GM18507 (cell line): ENCODE measurements around the gene KRT85.

Source experiments
- DNase-seq: peaks from one replicate; pipeline ENCODE4 v3.0.0; 2011; ENCODE audit warnings: low read depth; ENCODE audit not compliant: insufficient read length; ENCODE audit errors: extremely low spot score
- FAIRE-seq: peaks from 2 replicates; lab custom pipeline; 2011; peaks lifted over from hg19 to GRCh38; lab: Jason Lieb, UNC

Gene KRT85

GRCh38 chr12:52396656-52397055, 29.4 kb upstream of the KRT85 start:
- DNase-seq (no peak), FAIRE-seq (no peak)

- no peak for FAIRE-seq
Measured at GRCh38 chr12:52395761-52396434, 28.6 kb upstream of the KRT85 start.

GRCh38 chr12:52394836-52395405, 27.6 kb upstream of the KRT85 start:
- FAIRE-seq (no peak), DNase-seq (no peak)

More at GRCh38 chr12:52395761-52396434, 28.6 kb upstream of the KRT85 start:
- no peak for DNase-seq

- no peak for FAIRE-seq
- DNase-seq, result no peak
Measured at GRCh38 chr12:52392465-52393007, 25.3 kb upstream of the KRT85 start.

GRCh38 chr12:52391618-52392002, 24.3 kb upstream of the KRT85 start:
- FAIRE-seq (no peak), DNase-seq (no peak)

DNA sequence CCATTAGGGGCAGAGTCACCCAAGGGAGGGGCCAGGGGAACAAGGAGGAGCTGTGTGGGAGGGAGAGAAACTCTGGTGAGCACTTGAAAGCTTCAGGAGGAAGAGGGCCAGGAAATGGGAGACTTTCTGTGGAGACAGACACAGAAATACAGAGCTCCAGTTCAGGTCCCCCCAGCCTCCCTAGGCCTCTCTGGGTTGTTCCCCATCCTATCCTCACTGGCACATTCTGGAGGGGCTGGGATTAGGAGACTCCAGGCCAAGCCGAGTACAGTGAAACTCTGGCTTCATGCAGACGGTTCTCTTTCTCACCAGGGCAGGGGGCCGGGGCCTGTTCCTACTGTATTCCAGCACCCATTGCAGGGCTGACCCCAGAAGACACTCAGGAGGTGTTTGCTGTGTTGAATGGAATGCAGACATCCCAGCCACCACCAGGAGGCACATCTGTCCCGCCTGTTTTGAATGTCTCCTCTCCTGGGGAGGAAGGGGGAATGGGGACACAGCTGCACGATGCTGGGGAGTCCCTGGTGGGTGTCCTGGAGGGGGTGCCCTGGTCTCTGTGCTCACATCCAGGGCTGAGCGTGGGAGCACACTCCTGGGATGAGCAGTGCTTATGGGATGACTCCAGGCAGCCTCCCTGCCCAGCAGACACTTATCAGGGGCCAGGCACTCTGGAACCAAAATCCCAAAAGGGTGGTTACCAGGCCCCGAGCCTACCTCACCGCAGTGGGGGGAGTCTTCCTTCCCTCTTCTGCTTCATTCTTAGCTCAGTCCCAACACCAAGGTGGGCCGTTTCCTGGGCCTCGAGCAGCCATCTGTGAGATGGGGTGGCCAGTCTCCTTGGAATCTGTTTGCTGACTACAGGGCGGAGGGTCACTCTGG, 23.7 kb upstream of the KRT85 start:
- DNase-seq (no peak), FAIRE-seq (no peak)

- DNase-seq (no peak), FAIRE-seq (no peak)
Measured at GRCh38 chr12:52389313-52390207, 22.3 kb upstream of the KRT85 start.

DNA sequence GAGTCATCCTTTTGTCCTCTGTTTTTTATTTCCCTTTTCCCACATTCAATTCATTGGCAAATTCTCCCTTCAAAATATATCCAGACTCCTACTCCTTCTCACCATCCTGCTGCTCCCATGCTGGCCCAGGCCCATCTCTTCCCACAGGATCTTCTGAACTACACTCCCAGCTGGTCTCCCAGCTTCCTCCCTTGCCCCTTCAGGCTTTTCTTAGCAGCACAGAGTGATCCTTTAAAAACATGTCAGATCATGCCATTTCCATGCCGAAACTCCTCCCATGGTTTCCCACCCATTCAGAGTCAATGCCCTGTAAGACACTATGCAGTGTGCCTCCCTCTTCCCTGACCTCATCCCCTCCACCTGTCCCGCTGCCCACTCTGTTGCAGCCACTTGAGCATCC, 20.6 kb upstream of the KRT85 start:
- DNase-seq (no peak), FAIRE-seq (no peak)

- no peak for DNase-seq
- FAIRE-seq, result no peak
Measured at GRCh38 chr12:52385226-52385702, 18.0 kb upstream of the KRT85 start, which contains the start of gene KRT84. Gene KRT84 (minus strand): TSS chr12:52385652. CDS start chr12:52385585, 67 bp downstream.

GRCh38 chr12:52383331-52383730, 16.1 kb upstream of the KRT85 start:
- DNase-seq (no peak), FAIRE-seq (no peak)

GRCh38 chr12:52382854-52383253, 15.6 kb upstream of the KRT85 start:
- FAIRE-seq (no peak), DNase-seq (no peak)

- DNase-seq (no peak), FAIRE-seq (no peak)
Measured at GRCh38 chr12:52381206-52381605, 13.9 kb upstream of the KRT85 start.

DNA sequence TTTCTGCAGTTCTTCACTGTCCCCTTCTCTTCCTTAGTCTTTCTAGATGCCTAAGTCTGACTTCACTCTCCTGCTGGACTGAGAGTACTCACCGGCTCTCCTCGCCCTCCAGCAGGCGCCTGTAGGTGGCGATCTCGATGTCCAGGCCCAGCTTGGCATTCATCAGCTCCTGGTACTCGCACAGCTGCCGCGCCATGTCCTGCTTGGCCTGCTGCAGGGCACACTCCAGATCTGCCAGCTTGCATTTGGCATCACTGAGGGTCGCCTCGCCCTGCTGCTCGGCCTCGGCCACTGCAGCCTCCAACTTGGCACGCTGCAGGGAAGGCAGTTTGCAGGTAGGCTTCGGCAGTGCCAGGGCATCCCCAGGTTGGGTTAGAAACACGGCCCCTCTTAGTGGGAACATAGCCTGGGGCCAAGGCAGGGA, 13.0 kb upstream of the KRT85 start:
- FAIRE-seq (no peak), DNase-seq (no peak)

DNA sequence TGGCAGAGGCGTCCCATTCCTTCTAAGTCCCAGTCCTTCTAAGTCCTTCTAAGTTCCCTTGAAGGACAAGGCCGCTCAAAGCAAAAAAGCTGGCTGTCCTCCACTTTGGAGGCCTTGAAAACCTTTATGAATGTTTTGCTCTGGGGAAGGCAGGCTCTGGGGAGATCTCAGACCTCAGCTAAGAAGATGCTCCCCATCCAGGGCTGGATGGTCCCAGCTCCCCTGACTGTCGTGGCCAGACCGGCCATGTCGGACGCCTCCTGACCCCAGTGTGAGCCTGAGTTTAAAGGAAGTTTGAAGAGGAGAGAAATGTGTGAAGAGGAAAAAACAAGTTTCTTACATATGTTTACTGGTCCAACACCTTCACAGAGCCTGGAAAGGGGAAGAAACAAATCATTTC, 12.3 kb upstream of the KRT85 start:
- FAIRE-seq (no peak), DNase-seq (no peak)

DNA sequence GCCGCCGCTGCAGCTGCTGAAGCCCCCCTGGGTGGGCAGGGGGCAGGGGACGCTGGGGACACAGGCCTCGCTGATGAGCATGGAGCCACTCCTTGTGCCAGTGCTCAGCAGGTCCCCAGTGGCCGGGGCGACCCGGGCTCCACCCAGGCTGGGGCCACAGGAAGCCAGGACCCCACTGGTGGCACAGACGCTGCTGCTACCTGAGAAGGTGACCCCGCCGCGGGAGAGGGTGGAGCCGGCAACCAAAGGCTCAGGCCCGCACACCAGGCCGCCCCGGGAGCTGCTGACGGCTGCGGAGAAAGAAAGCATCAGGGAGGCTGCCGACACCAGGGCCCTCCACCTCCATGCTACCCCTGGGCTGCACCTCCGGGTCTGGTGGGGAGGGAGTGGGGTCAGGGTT, 10.8 kb upstream of the KRT85 start:
- FAIRE-seq (no peak), DNase-seq (no peak)

- no peak for DNase-seq
Measured at GRCh38 chr12:52377266-52377665, 10.0 kb upstream of the KRT85 start.

DNA sequence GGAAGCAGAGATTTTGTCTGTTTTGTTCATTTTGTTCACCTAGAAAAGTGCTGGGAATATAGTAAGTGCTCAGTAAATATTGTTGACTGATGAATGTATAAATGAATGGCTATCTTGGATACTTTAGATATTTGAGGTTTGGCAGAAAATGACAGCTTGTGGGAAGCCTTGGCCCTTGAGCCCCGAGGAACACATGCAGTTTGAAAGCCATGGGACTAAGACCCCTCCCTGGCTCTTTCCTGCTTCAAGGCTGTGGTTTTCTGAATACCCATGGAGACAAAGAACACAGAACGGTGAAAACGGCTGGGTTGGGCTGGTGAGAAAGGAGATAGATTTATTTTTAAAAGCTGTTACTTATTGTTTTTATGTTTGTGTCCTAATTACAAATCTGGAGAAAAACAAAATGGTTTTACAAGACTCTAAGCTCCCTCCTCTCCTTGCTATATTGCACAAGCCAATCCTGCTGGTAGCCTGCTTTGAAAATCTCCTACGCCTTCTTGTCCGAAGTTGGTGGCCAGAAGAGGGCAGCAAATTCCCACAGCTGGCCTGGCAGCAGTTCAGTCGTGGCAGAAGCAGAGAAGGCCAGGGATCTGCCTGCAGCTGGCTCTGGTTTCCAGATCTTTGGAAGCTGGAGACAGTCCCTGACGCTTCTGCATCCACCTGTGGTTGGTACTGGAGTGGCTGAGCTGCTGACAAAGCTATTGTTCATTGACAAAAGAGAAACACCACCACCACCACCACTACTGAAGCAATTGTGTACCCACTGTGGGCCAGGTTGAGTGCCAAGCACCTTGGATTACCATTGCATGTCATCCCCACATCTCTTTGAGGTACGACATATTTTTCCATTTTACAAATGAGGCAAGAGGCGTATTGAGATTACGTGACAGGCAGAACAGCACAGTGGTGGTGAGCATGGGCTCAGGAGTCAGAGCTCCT, 5.2 kb upstream of the KRT85 start:
- DNase-seq (peak; percentile 45), FAIRE-seq (peak; percentile 80)

More at GRCh38 chr12:52377266-52377665, 10.0 kb upstream of the KRT85 start:
- no peak for FAIRE-seq

GRCh38 chr12:52371716-52372115, 4.4 kb upstream of the KRT85 start:
- DNase-seq (no peak), FAIRE-seq (no peak)
